NCI-H774 (cell line): Measurements from ENCODE around the gene RPUSD1.
"Not testable (repeated sequence)": the region's sequence is repeated elsewhere in the genome, so short reads cannot be mapped to it uniquely, and the experiment has no call there.

ENCODE experiments used
- DNase-seq: peaks from one replicate; lab custom pipeline; 2025; lab: John Stamatoyannopoulos, UW

The RPUSD1 gene

DNA sequence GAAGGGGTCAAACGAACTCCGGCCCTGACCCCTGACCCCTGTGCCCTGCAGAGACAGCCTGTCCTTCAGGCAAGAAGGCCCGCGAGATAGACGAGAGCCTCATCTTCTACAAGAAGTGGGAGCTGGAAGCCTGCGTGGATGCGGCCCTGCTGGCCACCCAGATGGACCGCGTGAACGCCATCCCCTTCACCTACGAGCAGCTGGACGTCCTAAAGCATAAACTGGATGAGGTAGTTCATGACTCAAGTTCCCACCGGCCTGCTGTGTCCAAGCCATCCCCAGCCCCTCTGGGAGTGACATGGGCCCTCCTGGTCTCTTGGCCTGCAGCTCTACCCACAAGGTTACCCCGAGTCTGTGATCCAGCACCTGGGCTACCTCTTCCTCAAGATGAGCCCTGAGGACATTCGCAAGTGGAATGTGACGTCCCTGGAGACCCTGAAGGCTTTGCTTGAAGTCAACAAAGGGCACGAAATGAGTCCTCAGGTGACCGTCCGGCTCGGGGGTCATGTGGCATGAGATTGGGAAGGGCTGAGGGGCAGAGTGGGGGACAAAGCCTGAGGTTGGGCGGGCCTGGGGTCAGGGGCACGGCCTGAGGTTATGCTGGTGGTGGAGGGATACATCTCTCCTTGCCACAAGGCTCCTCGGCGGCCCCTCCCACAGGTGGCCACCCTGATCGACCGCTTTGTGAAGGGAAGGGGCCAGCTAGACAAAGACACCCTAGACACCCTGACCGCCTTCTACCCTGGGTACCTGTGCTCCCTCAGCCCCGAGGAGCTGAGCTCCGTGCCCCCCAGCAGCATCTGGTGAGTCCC is 22.0 kb downstream of the RPUSD1 start:
- DNase-seq, result no peak

DNA sequence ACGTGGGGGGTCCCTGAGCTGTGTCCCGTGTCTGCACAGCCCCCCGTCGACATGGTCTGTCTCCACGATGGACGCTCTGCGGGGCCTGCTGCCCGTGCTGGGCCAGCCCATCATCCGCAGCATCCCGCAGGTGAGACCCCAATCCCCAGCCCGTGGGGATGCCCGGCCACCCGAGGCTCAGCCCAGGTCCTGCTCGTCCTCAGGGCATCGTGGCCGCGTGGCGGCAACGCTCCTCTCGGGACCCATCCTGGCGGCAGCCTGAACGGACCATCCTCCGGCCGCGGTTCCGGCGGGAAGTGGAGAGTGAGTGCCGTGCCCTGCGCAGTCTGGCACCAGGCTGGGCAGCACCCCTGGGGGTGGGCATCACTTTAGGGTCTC is 22.7 kb downstream of the RPUSD1 start:
- DNase-seq, result no peak

DNA sequence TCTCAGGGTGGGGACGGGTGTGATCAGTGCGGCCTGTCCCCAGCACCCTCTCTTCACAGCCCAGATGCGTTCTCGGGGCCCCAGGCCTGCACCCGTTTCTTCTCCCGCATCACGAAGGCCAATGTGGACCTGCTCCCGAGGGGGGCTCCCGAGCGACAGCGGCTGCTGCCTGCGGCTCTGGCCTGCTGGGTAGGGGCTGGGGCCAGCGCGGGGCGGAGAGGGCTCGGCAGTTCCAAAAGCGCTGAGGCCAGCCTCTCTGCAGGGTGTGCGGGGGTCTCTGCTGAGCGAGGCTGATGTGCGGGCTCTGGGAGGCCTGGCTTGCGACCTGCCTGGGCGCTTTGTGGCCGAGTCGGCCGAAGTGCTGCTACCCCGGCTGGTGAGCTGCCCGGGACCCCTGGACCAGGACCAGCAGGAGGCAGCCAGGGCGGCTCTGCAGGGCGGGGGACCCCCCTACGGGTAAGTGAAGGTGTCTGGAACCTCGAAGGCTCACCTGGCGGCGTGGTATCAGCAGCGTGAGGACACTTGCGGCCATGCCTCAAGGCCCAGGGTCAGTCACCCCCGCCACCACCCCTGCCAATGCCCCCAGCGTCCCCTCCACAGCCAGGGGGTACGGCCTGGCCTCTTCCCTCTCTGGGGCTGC is 23.2 kb downstream of the RPUSD1 start:
- no peak for DNase-seq

- DNase-seq, result no peak
Observed at GRCh38 chr16:764184-764750, 23.9 kb downstream of the RPUSD1 start.

GRCh38 chr16:763369-764183 is 24.6 kb downstream of the RPUSD1 start:
- no peak for DNase-seq

DNA sequence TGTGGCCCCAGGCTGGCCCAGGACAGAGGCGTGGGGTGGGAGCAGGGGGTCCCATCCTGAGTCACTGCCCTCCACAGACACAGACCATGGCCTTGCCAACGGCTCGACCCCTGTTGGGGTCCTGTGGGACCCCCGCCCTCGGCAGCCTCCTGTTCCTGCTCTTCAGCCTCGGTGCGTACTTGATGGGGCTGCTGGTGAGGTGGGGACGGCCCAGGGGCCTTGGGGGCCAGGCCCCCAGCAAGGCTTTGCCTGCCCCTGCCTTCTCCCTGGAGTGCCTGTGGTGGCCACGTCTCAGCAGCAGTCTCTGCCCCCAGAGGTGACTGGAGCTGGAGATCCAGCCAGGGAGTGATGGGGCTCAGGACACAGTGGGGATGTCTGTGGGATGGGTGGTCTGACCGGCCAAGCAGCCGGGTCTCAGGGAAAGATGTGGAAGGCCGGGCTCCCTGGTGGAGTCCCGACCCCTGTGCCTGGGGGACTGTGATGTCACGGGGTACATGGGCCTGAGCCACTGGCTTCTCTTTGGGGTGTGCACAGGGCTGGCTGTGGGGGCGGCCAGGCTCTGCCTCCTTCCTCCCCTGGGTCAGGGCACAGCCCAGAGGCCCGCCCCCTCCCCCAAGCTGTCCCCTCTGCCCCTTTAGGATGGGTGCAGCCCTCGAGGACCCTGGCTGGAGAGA is 25.4 kb downstream of the RPUSD1 start:
- DNase-seq, result no peak

GRCh38 chr16:761625-762513 is 26.3 kb downstream of the RPUSD1 start:
- DNase-seq, result no peak

DNA sequence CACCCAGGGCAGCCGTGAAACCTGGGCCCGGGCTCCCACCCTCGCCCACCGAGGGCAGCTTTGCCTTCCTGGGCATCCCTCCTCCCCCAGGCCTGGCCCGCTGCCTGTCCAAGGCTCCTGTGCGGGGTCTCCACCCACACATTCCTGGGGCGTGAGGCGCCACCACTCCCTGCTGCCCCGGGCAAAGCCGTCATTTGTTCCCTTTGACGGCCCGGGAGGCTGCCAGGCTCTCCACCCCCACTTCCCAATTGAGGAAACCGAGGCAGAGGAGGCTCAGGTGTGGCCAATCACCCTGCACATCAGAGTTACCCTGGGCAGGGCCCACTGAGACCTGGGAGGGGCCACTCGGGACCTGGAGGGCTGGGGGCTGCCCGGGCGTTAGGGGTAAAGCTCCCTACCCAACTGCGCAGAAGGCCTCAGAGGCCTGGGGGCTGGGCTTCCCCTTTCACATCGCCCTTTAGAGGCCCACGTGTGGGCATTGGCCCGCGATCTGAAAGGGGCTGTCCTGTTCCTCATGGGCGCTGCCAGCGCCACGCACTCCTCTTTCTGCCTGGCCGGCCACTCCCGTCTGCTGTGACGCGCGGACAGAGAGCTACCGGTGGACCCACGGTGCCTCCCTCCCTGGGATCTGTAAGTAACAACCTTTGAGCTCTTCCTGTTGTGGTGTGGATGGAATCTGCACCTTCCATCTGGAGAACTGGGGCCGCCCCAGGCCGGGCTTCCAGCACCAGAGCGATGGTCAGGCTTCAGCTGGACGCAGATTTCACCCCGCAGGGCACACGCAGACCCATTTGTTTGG is 27.4 kb downstream of the RPUSD1 start, which contains the start of gene MSLN:
Gene MSLN, plus strand, starts transcription at position 190 of the 799 bp plus-strand sequence. CDS start 1,947 bp downstream, outside the sequence.
- no peak for DNase-seq

- no peak for DNase-seq
Observed at GRCh38 chr16:760065-760464, 28.1 kb downstream of the RPUSD1 start.

GRCh38 chr16:759110-759910 is 28.9 kb downstream of the RPUSD1 start:
- no peak for DNase-seq

DNA sequence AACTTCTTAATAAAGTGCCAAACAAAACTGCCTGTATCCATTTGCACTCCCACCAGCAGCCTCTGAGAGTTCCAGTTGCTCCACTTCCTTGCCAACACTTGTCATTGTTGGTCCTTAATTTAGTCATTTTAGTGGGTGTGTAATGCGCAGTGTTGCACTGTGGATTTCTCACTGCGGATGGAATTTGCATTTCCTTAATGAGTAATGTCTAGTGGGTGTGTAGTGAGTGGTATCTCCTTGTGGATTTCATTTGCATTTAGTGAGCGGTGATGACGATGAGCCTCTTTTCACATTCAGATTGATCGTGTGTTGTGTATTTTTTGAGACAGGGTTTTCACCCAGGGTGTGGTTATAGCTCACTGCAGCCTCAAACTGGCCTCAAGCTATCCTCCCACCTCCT is 31.8 kb downstream of the RPUSD1 start:
- no peak for DNase-seq

- no peak for DNase-seq
Observed at GRCh38 chr16:754656-755055, 33.5 kb downstream of the RPUSD1 start.

DNA sequence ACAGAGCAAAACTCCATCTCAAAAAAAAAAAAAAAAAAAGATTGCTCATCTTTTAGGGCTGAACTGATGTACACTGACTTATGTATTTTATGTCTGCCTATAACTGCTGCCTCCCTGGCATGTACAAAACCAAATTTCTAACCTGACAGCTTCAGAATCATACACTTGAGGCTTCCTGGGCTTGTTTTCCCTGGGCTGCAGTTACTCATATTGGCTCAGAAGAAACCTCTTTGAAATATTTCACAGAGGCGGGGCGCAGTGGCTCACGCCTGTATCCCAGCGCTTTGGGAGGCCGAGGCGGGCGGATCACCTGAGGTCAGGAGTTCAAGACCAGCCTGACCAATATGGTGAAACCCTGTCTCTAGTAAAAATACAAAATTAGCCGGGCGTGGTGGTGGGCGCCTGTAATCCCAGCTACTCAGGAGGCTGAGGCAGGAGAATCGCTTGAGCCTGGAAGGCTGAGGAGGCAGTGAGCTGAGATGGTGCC is 34.0 kb downstream of the RPUSD1 start:
- DNase-seq, result not testable (repeated sequence)

DNA sequence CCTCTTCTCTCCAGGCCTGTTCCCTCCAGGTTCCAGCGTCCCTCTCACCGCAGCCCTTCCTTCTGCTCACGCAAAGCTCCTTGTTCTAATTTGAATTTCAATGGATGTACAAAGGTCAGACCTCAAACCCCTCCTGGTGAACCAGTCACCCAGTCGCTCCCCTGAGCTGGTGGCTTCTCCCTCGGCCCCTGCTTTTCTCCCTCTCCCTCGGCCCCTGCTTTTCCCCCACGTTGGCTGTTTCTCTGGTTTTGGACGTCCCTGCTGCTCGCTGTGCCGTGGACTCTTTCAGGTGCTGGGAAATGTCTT is 36.2 kb downstream of the RPUSD1 start:
- no peak for DNase-seq

DNA sequence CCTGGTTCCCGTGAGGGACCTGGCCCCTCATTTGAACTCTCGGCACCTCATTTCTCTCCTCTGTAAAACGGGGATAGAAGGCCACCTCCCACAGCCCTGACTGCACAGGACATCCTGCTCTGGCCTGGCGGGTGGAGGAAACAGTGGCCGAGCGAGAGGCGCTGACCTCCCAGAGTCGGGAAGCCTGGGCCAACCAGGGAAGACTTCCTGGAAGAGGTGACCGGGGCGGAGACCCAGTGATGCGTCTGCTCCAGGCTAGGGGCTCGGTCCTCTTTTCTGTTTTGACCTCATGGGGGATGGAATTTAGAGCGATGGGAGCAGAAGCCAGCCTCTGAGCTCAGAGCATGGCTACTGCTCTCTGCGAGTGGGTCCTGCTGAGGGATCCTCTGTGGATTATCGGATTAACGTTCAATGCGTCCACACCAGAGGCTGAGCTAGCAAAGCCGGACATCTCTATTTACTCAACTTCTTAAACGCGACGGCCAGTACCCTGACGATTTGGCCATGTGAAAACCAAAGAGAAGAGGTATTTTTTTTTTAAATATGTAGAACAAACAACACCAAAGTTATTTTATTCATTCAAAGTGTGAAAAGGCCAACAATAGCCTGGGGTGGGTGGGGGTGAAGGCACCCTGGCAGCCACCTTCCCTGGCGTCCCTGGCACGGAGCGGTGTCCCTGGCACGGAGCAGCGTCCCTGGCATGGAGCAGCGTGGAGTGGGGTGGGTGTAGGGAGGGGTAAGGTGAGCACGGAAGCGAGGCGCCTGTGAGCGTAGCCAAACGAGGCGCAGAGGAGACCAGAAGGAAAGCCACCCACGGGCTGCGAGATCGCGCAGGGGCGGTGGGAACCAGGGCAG is 36.8 kb downstream of the RPUSD1 start:
- DNase-seq, result no peak

DNA sequence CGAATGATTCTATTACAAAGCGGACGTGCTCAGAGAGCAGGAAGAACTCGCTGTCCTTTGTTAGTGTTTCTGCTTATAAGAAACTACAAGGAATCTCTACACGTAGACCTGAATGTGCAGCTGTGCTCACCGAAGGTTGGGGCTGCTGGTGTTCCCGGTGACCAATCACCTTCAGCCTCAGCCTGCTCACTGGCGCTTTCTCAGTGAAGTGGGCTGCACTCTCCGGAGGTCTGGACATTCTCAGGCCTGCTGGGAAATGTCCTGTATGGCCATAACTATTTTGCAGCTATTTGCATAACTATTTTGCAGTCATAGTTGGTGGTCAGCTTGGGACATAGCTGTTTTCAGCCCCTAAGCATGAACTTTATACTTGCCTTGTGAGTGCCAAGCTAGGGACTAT is 37.7 kb downstream of the RPUSD1 start:
- no peak for DNase-seq

GRCh38 chr16:749010-749409 is 39.2 kb downstream of the RPUSD1 start:
- no peak for DNase-seq
